Skin epidermis (tissue), 12 donors: ENCODE results near the gene SP4.

Experiments
- H3K27ac ChIP-seq, 21 experiments: fragments of 200-600 bp; sonication (generic) in 11 of 21; one replicate each; pipeline ENCODE4 v1.5.0; 2020; ENCODE audit warnings: mild to moderate bottlenecking in 3 of 21, inconsistent platforms in 2 of 21, moderate library complexity in 2 of 21
- H3K4me3 ChIP-seq, 7 experiments: fragments of 200-600 bp; sonication (generic) in 2 of 7; one replicate each; pipeline ENCODE4 v1.5.0; 2020; ENCODE audit warnings: inconsistent platforms in 2 of 7, mild to moderate bottlenecking in 2 of 7, moderate library complexity in 1 of 7

Gene SP4

GRCh38 chr7:21427871-21428658 lies at the start of gene SP4:
Gene SP4, plus strand, starts transcription at chr7:21428083. Its CDS starts 169 bp downstream, at chr7:21428252.
- peak within 1 kb of the TSS; percentile 66 to 93 (median 87) for H3K4me3 ChIP-seq
- peak within 1 kb of the TSS; percentile 78 to 96 (median 90) for H3K27ac ChIP-seq

- no peak overlapping the region for H3K27ac ChIP-seq
- no peak overlapping the region for H3K4me3 ChIP-seq
These were observed 44.4 kb upstream of the SP4 start for GRCh38 chr7:21383227-21384220.

- no peak overlapping the region for H3K27ac ChIP-seq
- no peak overlapping the region for H3K4me3 ChIP-seq
These were observed 33.9 kb upstream of the SP4 start for GRCh38 chr7:21393937-21394336.

GRCh38 chr7:21401944-21402343 lies 25.9 kb upstream of the SP4 start:
- no peak overlapping the region for H3K27ac ChIP-seq
- no peak overlapping the region for H3K4me3 ChIP-seq

GRCh38 chr7:21407796-21408480 lies 19.9 kb upstream of the SP4 start:
- H3K27ac ChIP-seq, result no peak overlapping the region
- no peak overlapping the region for H3K4me3 ChIP-seq

GRCh38 chr7:21408481-21408820 lies 19.4 kb upstream of the SP4 start:
- H3K4me3 ChIP-seq, result no peak overlapping the region

GRCh38 chr7:21412410-21412851 lies 15.5 kb upstream of the SP4 start:
- Histone ChIP-seq H3K27ac (peak overlapping the region in 2 of 21 experiments; percentile 8 to 11), H3K4me3 (no peak overlapping the region)

More at GRCh38 chr7:21408481-21408820, 19.4 kb upstream of the SP4 start:
- H3K27ac ChIP-seq, result no peak overlapping the region

- no peak overlapping the region for H3K4me3 ChIP-seq
- H3K27ac ChIP-seq, result peak overlapping the region in 1 of 21 experiments; percentile 20
These were observed 14.9 kb upstream of the SP4 start for GRCh38 chr7:21412957-21413356.

GRCh38 chr7:21413502-21413901 lies 14.4 kb upstream of the SP4 start:
- Histone ChIP-seq H3K27ac (no peak overlapping the region), H3K4me3 (no peak overlapping the region)

- H3K27ac ChIP-seq, result no peak overlapping the region
- H3K4me3 ChIP-seq, result no peak overlapping the region
These were observed 13.0 kb upstream of the SP4 start for GRCh38 chr7:21414795-21415393.

- Histone ChIP-seq H3K27ac (no peak overlapping the region), H3K4me3 (no peak overlapping the region)
These were observed 10.2 kb upstream of the SP4 start for GRCh38 chr7:21417647-21418046.

GRCh38 chr7:21422751-21423150 lies 5.1 kb upstream of the SP4 start:
- Histone ChIP-seq H3K27ac (no peak overlapping the region), H3K4me3 (no peak overlapping the region)

GRCh38 chr7:21425290-21425689 lies 2.6 kb upstream of the SP4 start:
- Histone ChIP-seq H3K4me3 (no peak overlapping the region), H3K27ac (no peak overlapping the region)

- H3K4me3 ChIP-seq, result peak overlapping the region; percentile 66 to 93 (median 87)
- H3K27ac ChIP-seq, result peak overlapping the region in 14 of 21 experiments; percentile 17 to 96 (median 66)
These were observed 1.3 kb upstream of the SP4 start for GRCh38 chr7:21426286-21427181.

- peak overlapping the region; percentile 78 to 96 (median 90) for H3K27ac ChIP-seq
These were observed 557 bp upstream of the SP4 start for GRCh38 chr7:21427182-21427870.

GRCh38 chr7:21428659-21428941 lies 717 bp downstream of the SP4 start:
- Histone ChIP-seq H3K27ac (peak overlapping the region in 19 of 21 experiments; percentile 78 to 96 (median 90)), H3K4me3 (peak overlapping the region; percentile 66 to 93 (median 87))

More at GRCh38 chr7:21427182-21427870, 557 bp upstream of the SP4 start:
- peak overlapping the region; percentile 66 to 93 (median 87) for H3K4me3 ChIP-seq

GRCh38 chr7:21429021-21429420 lies 1.1 kb downstream of the SP4 start:
- H3K4me3 ChIP-seq, result peak overlapping the region in 5 of 7 experiments; percentile 66 to 93 (median 87)

More at GRCh38 chr7:21429021-21429420, 1.1 kb downstream of the SP4 start:
- peak overlapping the region in 3 of 21 experiments; percentile 78 to 90 (median 84) for H3K27ac ChIP-seq
